SU-DHL-6 (cell line): ENCODE results near the gene RNF217.

Experiments used
- H2AFZ ChIP-seq: fragments of 200-600 bp; sonication (generic); 2 replicates; pipeline ENCODE4 v1.6.1; 2014; ENCODE audit warnings: low read depth, mild to moderate bottlenecking, moderate library complexity, mixed read lengths, antibody characterized with exemption, low read length; ENCODE audit not compliant: severe bottlenecking
- H3F3A ChIP-seq: fragments of 200-600 bp; shearing (Covaris generic); 2 replicates; pipeline ENCODE4 v1.6.0; 2016; ENCODE audit warnings: antibody characterized with exemption, mild to moderate bottlenecking; ENCODE audit not compliant: insufficient read depth
- H3K27ac ChIP-seq: fragments of 200-600 bp; sonication (generic); 2 replicates; pipeline ENCODE4 v1.5.1; 2016; ENCODE audit warnings: low read depth, mild to moderate bottlenecking, low read length, moderate library complexity, mixed read lengths
- H3K27me3 ChIP-seq: fragments of 200-600 bp; sonication (generic), shearing (Covaris generic); 2 replicates; pipeline ENCODE4 v1.6.0; 2014; ENCODE audit warnings: mild to moderate bottlenecking, low read length
- H3K36me3 ChIP-seq: fragments of 200-600 bp; sonication (generic); 2 replicates; pipeline ENCODE4 v1.6.1; 2014; ENCODE audit warnings: mild to moderate bottlenecking, low read length, mixed read lengths
- H3K4me2 ChIP-seq: fragments of 300-600, 200-600 bp; shearing (Covaris generic), sonication (generic); 2 replicates; pipeline ENCODE4 v1.6.0; 2014; ENCODE audit warnings: low read length, low read depth, mild to moderate bottlenecking; ENCODE audit not compliant: poor library complexity, severe bottlenecking
- H3K4me3 ChIP-seq: fragments of 200-600 bp; sonication (generic); 2 replicates; pipeline ENCODE4 v1.5.1; 2014; ENCODE audit warnings: antibody characterized with exemption, low read length, mild to moderate bottlenecking, mixed read lengths; ENCODE audit not compliant: insufficient read depth, poor library complexity, severe bottlenecking
- H3K79me2 ChIP-seq: fragments of 200-600 bp; sonication (generic); 2 replicates; pipeline ENCODE4 v1.6.1; 2014; ENCODE audit warnings: mild to moderate bottlenecking, low read length, moderate library complexity; ENCODE audit not compliant: insufficient read depth
- H3K9ac ChIP-seq: fragments of 200-600 bp; sonication (generic); 2 replicates; pipeline ENCODE4 v1.7.0; 2014; ENCODE audit warnings: mild to moderate bottlenecking, low read length
- H3K9me2 ChIP-seq: fragments of 200-600 bp; sonication (generic); replicated peaks from 2 replicates; pipeline ENCODE4 v1.6.1; 2014; ENCODE audit warnings: low read length; ENCODE audit not compliant: insufficient read depth
- H3K9me3 ChIP-seq: fragments of 200-600 bp; sonication (generic); 2 replicates; pipeline ENCODE4 v1.6.1; 2014; ENCODE audit warnings: low read length, mixed read lengths; ENCODE audit not compliant: insufficient read depth
- H4K20me1 ChIP-seq: fragments of 200-600 bp; sonication (generic); 2 replicates; pipeline ENCODE4 v1.6.1; 2014; ENCODE audit warnings: low read depth, mild to moderate bottlenecking, antibody characterized with exemption, low read length, moderate library complexity, mixed read lengths
- CTCF ChIP-seq: fragments of 200-600 bp; sonication (generic); IDR thresholded peaks from one replicate; pipeline ENCODE4 v1.5.1; 2017; ENCODE audit warnings: antibody characterized with exemption, mild to moderate bottlenecking, low read length, moderate library complexity; ENCODE audit not compliant: insufficient read depth, poor library complexity, severe bottlenecking
- EZH2phosphoT487 ChIP-seq: fragments of 200-600 bp; sonication (generic), shearing (Covaris generic); conservative IDR thresholded peaks from 2 replicates; pipeline ENCODE4 v1.6.1; 2018; ENCODE audit warnings: mild to moderate bottlenecking, antibody characterized with exemption, low read length, moderate library complexity, mixed read lengths

RNF217 gene

DNA sequence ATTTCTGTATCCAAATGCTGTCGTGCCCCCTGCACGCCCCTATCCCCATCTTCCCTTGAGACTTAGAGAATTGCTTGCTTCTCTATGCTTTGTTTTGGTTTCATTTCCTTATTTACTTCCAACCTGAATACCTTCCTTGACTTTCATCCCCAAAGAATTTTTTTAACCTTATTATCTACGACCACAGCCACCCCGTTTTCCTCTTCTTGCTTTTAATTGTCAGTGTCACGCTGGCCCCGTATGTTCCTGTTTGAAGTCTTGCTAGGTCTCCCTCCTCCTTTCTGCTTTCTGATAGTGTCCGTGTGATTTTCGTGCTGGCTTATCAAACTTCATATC lies 40.1 kb downstream of the RNF217 start:
- TF ChIP-seq CTCF (no peak), EZH2phosphoT487 (no peak)
- H3K36me3 ChIP-seq = no peaks in the 10 kb centered on the region
- no peak overlapping the region for H3K4me2 ChIP-seq
- H3K79me2 ChIP-seq = no peaks in the 10 kb centered on the region
- no peak overlapping the region for H3K27ac ChIP-seq
- H3F3A ChIP-seq = no peaks in the 10 kb centered on the region
- H4K20me1 ChIP-seq = no peaks in the 10 kb centered on the region
- no peaks in the 10 kb centered on the region; the same call in 1 of the 2 replicates for H3K9me2 ChIP-seq
- no peak overlapping the region for H3K4me3 ChIP-seq
- H3K27me3 ChIP-seq = no peaks in the 10 kb centered on the region
- no peak overlapping the region for H3K9ac ChIP-seq
- no peaks in the 10 kb centered on the region for H3K9me3 ChIP-seq
- H2AFZ ChIP-seq = no peak overlapping the region

DNA sequence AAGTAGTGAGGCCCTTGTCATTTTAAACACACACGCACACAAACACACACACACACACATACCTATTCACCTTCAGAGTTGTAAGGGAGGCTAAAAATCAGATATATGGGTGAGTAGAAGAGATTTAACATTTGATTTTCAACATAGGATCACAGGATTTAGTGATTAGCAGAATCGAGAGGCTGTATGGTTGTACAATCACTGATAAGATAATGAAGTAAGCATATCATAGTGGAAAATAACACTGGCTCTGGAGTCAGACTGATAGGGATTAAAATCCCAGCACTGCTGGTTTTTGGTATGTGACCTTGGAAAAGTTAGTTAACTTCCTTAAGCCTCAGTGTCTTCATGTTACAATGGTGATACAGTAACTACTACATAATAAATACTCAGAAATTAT lies 40.8 kb downstream of the RNF217 start:
- Histone ChIP-seq H3K9me2 (no peaks in the 10 kb centered on the region; the same call in 1 of the 2 replicates), H3K79me2 (no peaks in the 10 kb centered on the region), H3K4me3 (no peak overlapping the region), H3F3A (no peaks in the 10 kb centered on the region), H3K36me3 (no peaks in the 10 kb centered on the region), H3K9me3 (no peaks in the 10 kb centered on the region), H3K4me2 (no peak overlapping the region), H3K27ac (no peak overlapping the region), H3K9ac (no peak overlapping the region), H2AFZ (no peak overlapping the region), H4K20me1 (no peaks in the 10 kb centered on the region), H3K27me3 (no peaks in the 10 kb centered on the region)
- no peak for TF ChIP-seq CTCF
- TF ChIP-seq EZH2phosphoT487 = no peak

GRCh38 chr6:125004198-125004597 lies 42.0 kb downstream of the RNF217 start:
- H3K79me2 ChIP-seq = no peaks in the 10 kb centered on the region
- H3K36me3 ChIP-seq = no peaks in the 10 kb centered on the region
- no peak overlapping the region for H3K4me3 ChIP-seq
- H3K9me2 ChIP-seq = no peaks in the 10 kb centered on the region; the same call in 1 of the 2 replicates
- no peak overlapping the region for H2AFZ ChIP-seq
- no peaks in the 10 kb centered on the region for H3K9me3 ChIP-seq
- no peaks in the 10 kb centered on the region for H3K27me3 ChIP-seq
- TF ChIP-seq CTCF (no peak), EZH2phosphoT487 (no peak)
- H4K20me1 ChIP-seq = no peaks in the 10 kb centered on the region
- H3F3A ChIP-seq = no peaks in the 10 kb centered on the region
- H3K27ac ChIP-seq = no peak overlapping the region
- H3K9ac ChIP-seq = no peak overlapping the region
- no peak overlapping the region for H3K4me2 ChIP-seq
